ENCODE measurements around the gene LTF. TPM values are rescaled to one million over a fixed set of nuclear protein-coding genes. Genes with fewer than 3 reads are reported as not detected.
A peak's percentile ranks its signal among the peaks of the same experiment; 100 is the strongest.

Gene LTF
- total and polyA plus RNA-seq, 9 of the 15 experiments (the other 6 are each of a cell fraction or from before 2014, with no cell fraction given) = 0.07 TPM; not detected in 8

DNA sequence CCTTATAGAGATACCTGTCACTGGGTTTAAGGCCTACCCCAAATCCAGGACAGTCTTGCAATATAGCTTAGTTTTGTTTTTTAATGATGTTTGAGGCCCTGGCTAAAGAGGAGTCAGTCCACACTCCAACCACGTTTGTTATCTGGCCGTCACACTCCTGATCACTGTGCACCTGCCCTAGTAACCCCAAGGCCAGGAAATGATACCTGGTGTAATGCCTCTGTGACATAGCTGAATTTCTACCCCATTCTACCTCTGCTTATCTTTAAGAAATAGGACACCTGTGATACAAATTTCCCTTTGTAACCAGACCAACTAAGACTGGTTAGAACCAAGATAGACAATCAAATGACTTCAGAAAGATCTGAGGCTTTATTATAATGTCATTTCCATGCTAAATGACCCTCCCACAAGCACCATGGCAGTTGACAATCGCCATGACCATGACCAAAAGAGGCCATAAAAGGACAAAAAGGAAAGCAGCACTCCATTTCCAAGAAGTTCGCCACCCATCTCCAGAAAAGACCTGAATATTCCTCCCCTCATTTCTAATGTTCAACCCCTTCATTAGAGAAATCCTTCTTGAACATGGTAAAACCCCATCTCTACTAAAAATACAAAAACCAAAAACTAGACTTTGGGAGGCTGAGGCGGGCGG is 28.3 kb upstream of the LTF start (continued):
- TF ChIP-seq, protein P1, sequence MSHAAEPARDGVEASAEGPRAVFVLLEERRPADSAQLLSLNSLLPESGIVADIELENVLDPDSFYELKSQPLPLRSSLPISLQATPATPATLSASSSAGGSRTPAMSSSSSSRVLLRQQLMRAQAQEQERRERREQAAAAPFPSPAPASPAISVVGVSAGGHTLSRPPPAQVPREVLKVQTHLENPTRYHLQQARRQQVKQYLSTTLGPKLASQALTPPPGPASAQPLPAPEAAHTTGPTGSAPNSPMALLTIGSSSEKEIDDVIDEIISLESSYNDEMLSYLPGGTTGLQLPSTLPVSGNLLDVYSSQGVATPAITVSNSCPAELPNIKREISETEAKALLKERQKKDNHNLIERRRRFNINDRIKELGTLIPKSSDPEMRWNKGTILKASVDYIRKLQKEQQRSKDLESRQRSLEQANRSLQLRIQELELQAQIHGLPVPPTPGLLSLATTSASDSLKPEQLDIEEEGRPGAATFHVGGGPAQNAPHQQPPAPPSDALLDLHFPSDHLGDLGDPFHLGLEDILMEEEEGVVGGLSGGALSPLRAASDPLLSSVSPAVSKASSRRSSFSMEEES (CRISPR knock-in tag; IDR thresholded peaks at IDR 0.05) = no peak
- TF ChIP-seq HIVEP1 (CRISPR knock-in tag; IDR thresholded peaks at IDR 0.05) (no peak), HDAC8 (tag; IDR thresholded peaks at IDR 0.05) (no peak), NFE2 (IDR thresholded peaks at IDR 0.05; ENCODE audit: low read depth) (peak; percentile 22; the same call in 1 of the 2 replicates), TBP (optimal IDR thresholded peaks at IDR 0.05; ENCODE audit: low read depth, low read length) (peak; percentile 69), SREBF1 (IDR thresholded peaks at IDR 0.05; ENCODE audit: borderline replicate concordance, low read depth, low read length) (no peak), NRF1 (conservative IDR thresholded peaks at IDR 0.05 in 1 of 2, IDR thresholded peaks at IDR 0.05 in 1 of 2) (0 out of 4 replicates have a peak, but pooled peaks of 1 of the 2 experiments have one; percentile 9), POLR2AphosphoS5 (IDR thresholded peaks at IDR 0.05; ENCODE audit: control insufficient read depth, insufficient read depth, low read depth, low read length) (0 out of 2 replicates have a peak, but pooled peaks have one; percentile 24), POLR3G (IDR thresholded peaks at IDR 0.05; ENCODE audit: extremely low read depth, insufficient read length, insufficient replicate concordance) (no peak), ETV1 (tag; conservative IDR thresholded peaks at IDR 0.05; ENCODE audit: low read depth) (no peak), ZFX (CRISPR knock-in tag; IDR thresholded peaks at IDR 0.05) (peak; percentile 31; the same call in 1 of the 2 replicates), TARDBP (IDR thresholded peaks at IDR 0.05) (no peak), SMARCA4 (IDR thresholded peaks at IDR 0.05) (peak; percentile 31; the same call in 1 of the 2 replicates), MAFF (IDR thresholded peaks at IDR 0.05; ENCODE audit: low read length) (no peak), KDM2B (CRISPR knock-in tag; IDR thresholded peaks at IDR 0.05) (no peak), PML (IDR thresholded peaks at IDR 0.05; ENCODE audit: low read length) (0 out of 2 replicates have a peak, but pooled peaks have one; percentile 30), PHF8 (IDR thresholded peaks at IDR 0.05; ENCODE audit: borderline replicate concordance, low read length) (no peak), ZNF184 (CRISPR knock-in tag; IDR thresholded peaks at IDR 0.05) (no peak)
- TF ChIP-seq, protein P2, sequence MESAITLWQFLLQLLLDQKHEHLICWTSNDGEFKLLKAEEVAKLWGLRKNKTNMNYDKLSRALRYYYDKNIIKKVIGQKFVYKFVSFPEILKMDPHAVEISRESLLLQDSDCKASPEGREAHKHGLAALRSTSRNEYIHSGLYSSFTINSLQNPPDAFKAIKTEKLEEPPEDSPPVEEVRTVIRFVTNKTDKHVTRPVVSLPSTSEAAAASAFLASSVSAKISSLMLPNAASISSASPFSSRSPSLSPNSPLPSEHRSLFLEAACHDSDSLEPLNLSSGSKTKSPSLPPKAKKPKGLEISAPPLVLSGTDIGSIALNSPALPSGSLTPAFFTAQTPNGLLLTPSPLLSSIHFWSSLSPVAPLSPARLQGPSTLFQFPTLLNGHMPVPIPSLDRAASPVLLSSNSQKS (CRISPR knock-in tag; IDR thresholded peaks at IDR 0.05) = no peak
- TF ChIP-seq, protein P3, sequence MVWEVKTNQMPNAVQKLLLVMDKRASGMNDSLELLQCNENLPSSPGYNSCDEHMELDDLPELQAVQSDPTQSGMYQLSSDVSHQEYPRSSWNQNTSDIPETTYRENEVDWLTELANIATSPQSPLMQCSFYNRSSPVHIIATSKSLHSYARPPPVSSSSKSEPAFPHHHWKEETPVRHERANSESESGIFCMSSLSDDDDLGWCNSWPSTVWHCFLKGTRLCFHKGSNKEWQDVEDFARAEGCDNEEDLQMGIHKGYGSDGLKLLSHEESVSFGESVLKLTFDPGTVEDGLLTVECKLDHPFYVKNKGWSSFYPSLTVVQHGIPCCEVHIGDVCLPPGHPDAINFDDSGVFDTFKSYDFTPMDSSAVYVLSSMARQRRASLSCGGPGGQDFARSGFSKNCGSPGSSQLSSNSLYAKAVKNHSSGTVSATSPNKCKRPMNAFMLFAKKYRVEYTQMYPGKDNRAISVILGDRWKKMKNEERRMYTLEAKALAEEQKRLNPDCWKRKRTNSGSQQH (CRISPR knock-in tag; IDR thresholded peaks at IDR 0.05) = no peak
- TF ChIP-seq, protein P4, sequence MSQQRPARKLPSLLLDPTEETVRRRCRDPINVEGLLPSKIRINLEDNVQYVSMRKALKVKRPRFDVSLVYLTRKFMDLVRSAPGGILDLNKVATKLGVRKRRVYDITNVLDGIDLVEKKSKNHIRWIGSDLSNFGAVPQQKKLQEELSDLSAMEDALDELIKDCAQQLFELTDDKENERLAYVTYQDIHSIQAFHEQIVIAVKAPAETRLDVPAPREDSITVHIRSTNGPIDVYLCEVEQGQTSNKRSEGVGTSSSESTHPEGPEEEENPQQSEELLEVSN (IDR thresholded peaks at IDR 0.05; ENCODE audit: borderline replicate concordance in 1 of 2, extremely low read depth in 1 of 2, insufficient read depth in 1 of 2, insufficient read length in 1 of 2, low read depth in 1 of 2, low read length in 1 of 2, poor library complexity in 1 of 2, severe bottlenecking in 1 of 2) = no peak

All from K562 (cell line).